A549 (cell line): ENCODE results near the gene FOXM1.
A peak's percentile ranks its signal among the peaks of the same experiment; 100 is the strongest.

Experiments
- FOSL2 ChIP-seq, 2 experiments: fragments of 450-650 bp in 1 of 2; fragments of >200 bp in 1 of 2; sonication (Bioruptor Twin) in 1 of 2; formaldehyde crosslinking; IDR thresholded peaks; 2 replicates each; pipeline versions ENCODE4 v1.5.0 to v1.6.1; 2016 to 2020; ENCODE audit warnings: mild to moderate bottlenecking in 1 of 2, moderate library complexity in 1 of 2
- TF ChIP-seq, protein P1 (sequence below): fragments of >200 bp; sonication (Bioruptor Twin); formaldehyde crosslinking; IDR thresholded peaks from 3 replicates; pipeline ENCODE4 v1.5.1; 2016

- TF ChIP-seq FOSL2 (IDR thresholded peaks at IDR 0.05) (no peak), FOSL2 (CRISPR knock-in tag; IDR thresholded peaks at IDR 0.05) (peak; percentile 50; the same call in 1 of the 2 replicates)
- TF ChIP-seq, protein P1, sequence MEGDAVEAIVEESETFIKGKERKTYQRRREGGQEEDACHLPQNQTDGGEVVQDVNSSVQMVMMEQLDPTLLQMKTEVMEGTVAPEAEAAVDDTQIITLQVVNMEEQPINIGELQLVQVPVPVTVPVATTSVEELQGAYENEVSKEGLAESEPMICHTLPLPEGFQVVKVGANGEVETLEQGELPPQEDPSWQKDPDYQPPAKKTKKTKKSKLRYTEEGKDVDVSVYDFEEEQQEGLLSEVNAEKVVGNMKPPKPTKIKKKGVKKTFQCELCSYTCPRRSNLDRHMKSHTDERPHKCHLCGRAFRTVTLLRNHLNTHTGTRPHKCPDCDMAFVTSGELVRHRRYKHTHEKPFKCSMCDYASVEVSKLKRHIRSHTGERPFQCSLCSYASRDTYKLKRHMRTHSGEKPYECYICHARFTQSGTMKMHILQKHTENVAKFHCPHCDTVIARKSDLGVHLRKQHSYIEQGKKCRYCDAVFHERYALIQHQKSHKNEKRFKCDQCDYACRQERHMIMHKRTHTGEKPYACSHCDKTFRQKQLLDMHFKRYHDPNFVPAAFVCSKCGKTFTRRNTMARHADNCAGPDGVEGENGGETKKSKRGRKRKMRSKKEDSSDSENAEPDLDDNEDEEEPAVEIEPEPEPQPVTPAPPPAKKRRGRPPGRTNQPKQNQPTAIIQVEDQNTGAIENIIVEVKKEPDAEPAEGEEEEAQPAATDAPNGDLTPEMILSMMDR, result no peak
Measured at GRCh38 chr12:2893007-2893406, 16.0 kb upstream of the FOXM1 start.
